Body of pancreas (tissue), 4 donors: ENCODE measurements around the gene BET1. TPM values are rescaled to one million over a fixed set of nuclear protein-coding genes. Genes with fewer than 3 reads are reported as not detected.

Experiments
- ATAC-seq: fragments of 150-250 bp; one replicate; pipeline ENCODE4 v1.9.1; 2016
- DNase-seq, 4 donors: peaks; one replicate each; pipeline ENCODE4 v3.0.0-alpha.2; 2019
- H3K27ac ChIP-seq, 4 donors: fragments of 200-600 bp; sonication (generic); 1 replicate in 3 of 4; 2 replicates in 1 of 4; pipeline versions ENCODE4 v1.5.1 to v1.6.1; 2016 to 2019; ENCODE audit warnings: mild to moderate bottlenecking in 1 of 4, mixed read lengths in 1 of 4, moderate library complexity in 1 of 4
- H3K27me3 ChIP-seq, 2 donors: fragments of 200-600 bp; sonication (generic); one replicate each; pipeline ENCODE4 v1.6.0; 2016; ENCODE audit warnings: mild to moderate bottlenecking in 1 of 2
- H3K36me3 ChIP-seq, 2 donors: fragments of 200-600 bp; sonication (generic); replicated peaks in 1 of 2; 2 replicates each; pipeline ENCODE4 v1.5.1; 2016; ENCODE audit warnings: low read depth in 2 of 2; ENCODE audit not compliant: insufficient read depth in 1 of 2
- H3K4me1 ChIP-seq: fragments of 200-600 bp; sonication (generic); one replicate; pipeline ENCODE4 v1.6.0; 2016
- H3K4me3 ChIP-seq, 2 donors: fragments of 200-600 bp; sonication (generic); 1 replicate in 1 of 2; 2 replicates in 1 of 2; pipeline ENCODE4 v1.5.1; 2016 to 2019
- H3K9me3 ChIP-seq, 3 donors: fragments of 200-600 bp; sonication (generic); 1 replicate in 2 of 3; 2 replicates in 1 of 3; pipeline ENCODE4 v1.5.1; 2016
- CTCF ChIP-seq, 7 experiments: fragments of 450-650 bp in 4 of 7; fragments of 200-600 bp in 3 of 7; sonication (generic) in 3 of 7; IDR thresholded peaks; one replicate each; pipeline ENCODE4 v1.5.1; 2016 to 2019; ENCODE audit warnings: antibody characterized with exemption in 7 of 7
- POLR2A ChIP-seq, 3 donors: fragments of 450-650 bp; IDR thresholded peaks; one replicate each; pipeline ENCODE4 v1.6.1; 2016; ENCODE audit warnings: antibody characterized with exemption in 3 of 3, mild to moderate bottlenecking in 2 of 3
- WGBS, 2 donors: methylation state at CpG; one replicate each; pipeline ENCODE4 v1.1.5; 2017; 5-methylcytosine and 5-hydroxymethylcytosine counted together
- intact Hi-C: fragments of 100-400 bp; cut with DNase I; formaldehyde crosslinking; loops from one replicate; pipeline ENCODE4 v1.15.1; 2023
- total RNA-seq, 2 donors: library from RNA; depleted of rRNA; stranded (reverse); fragments of >200 nt; gene quantifications; one replicate each; pipeline ENCODE4 v1.1.0, GENCODE V29; 2016

BET1 gene
- total RNA-seq, 2 donors from 2014 or later: 32.4 to 36.9 TPM

- Histone ChIP-seq H3K4me1 (no peaks in the 10 kb centered on the region), H3K4me3 (no peak overlapping the region), H3K27ac (no peak overlapping the region), H3K27me3 (no peaks in the 10 kb centered on the region), H3K9me3 (no peaks in the 10 kb centered on the region), H3K36me3 (no peaks in the 10 kb centered on the region)
- intact Hi-C loops: no loop called here
- no peak for DNase-seq
- TF ChIP-seq CTCF (IDR thresholded peaks at IDR 0.05) (no peak), POLR2A (IDR thresholded peaks at IDR 0.05) (no peak)
- 81 to 89% methylated on average over 5 of the region's 5 CpGs for WGBS, 2 donors
- ATAC-seq: no peak
Measured at GRCh38 chr7:93980744-93981479, 23.2 kb downstream of the BET1 start.

- intact Hi-C loops: no loop called here
- Histone ChIP-seq H3K36me3 (no peaks in the 10 kb centered on the region), H3K4me1 (no peaks in the 10 kb centered on the region), H3K9me3 (no peaks in the 10 kb centered on the region), H3K27me3 (no peaks in the 10 kb centered on the region), H3K4me3 (no peak overlapping the region), H3K27ac (no peak overlapping the region)
- TF ChIP-seq POLR2A (IDR thresholded peaks at IDR 0.05) (no peak), CTCF (IDR thresholded peaks at IDR 0.05) (no peak)
- DNase-seq (no peak), ATAC-seq (no peak)
- 72 to 83% methylated on average over 7 of the region's 7 CpGs for WGBS, 2 donors
Measured at GRCh38 chr7:93977211-93977950, 26.8 kb downstream of the BET1 start.

- Histone ChIP-seq H3K4me3 (no peak overlapping the region), H3K27ac (no peak overlapping the region), H3K36me3 (no peaks in the 10 kb centered on the region), H3K27me3 (no peaks in the 10 kb centered on the region), H3K4me1 (no peaks in the 10 kb centered on the region), H3K9me3 (no peaks in the 10 kb centered on the region)
- no peak for TF ChIP-seq POLR2A (IDR thresholded peaks at IDR 0.05)
- no peak for TF ChIP-seq CTCF (IDR thresholded peaks at IDR 0.05)
- intact Hi-C loops: no loop called here
- ATAC-seq (no peak), DNase-seq (no peak)
- 74 to 83% methylated on average over 1 of the region's 1 CpG for WGBS, 2 donors
Measured at GRCh38 chr7:93973134-93973533, 31.0 kb downstream of the BET1 start.

- Histone ChIP-seq H3K4me1 (no peaks in the 10 kb centered on the region), H3K27ac (no peak overlapping the region), H3K36me3 (no peaks in the 10 kb centered on the region), H3K9me3 (no peaks in the 10 kb centered on the region), H3K27me3 (no peaks in the 10 kb centered on the region), H3K4me3 (no peak overlapping the region)
- 78 to 79% methylated on average over 6 of the region's 6 CpGs for WGBS, 2 donors
- ATAC-seq: no peak
- DNase-seq: no peak
- intact Hi-C loops: no loop called here
- no peak for TF ChIP-seq POLR2A (IDR thresholded peaks at IDR 0.05)
- TF ChIP-seq CTCF (IDR thresholded peaks at IDR 0.05): no peak
Measured at GRCh38 chr7:93972029-93972725, 32.0 kb downstream of the BET1 start.
